GM18507 (cell line): ENCODE results near the gene GRHL1.

ENCODE experiments used
- DNase-seq: peaks from one replicate; pipeline ENCODE4 v3.0.0; 2011; ENCODE audit warnings: low read depth; ENCODE audit not compliant: insufficient read length; ENCODE audit errors: extremely low spot score
- FAIRE-seq: peaks from 2 replicates; lab custom pipeline; 2011; peaks lifted over from hg19 to GRCh38; lab: Jason Lieb, UNC

GRHL1 gene

GRCh38 chr2:9946818-9947217 is 4.7 kb upstream of the GRHL1 start:
- no peak for FAIRE-seq
- no peak for DNase-seq

- FAIRE-seq (no peak), DNase-seq (no peak)
Measured at GRCh38 chr2:9948721-9949120, 2.8 kb upstream of the GRHL1 start.

GRCh38 chr2:9949239-9949991 is 2.1 kb upstream of the GRHL1 start:
- DNase-seq = no peak
- no peak for FAIRE-seq

GRCh38 chr2:9949992-9950520 is 1.4 kb upstream of the GRHL1 start:
- DNase-seq (no peak), FAIRE-seq (no peak)

GRCh38 chr2:9950521-9951271 is 797 bp upstream of the GRHL1 start:
- FAIRE-seq (no peak), DNase-seq (peak; percentile 38)

GRCh38 chr2:9951272-9951521 is 296 bp upstream of the GRHL1 start:
- FAIRE-seq (no peak), DNase-seq (no peak)

GRCh38 chr2:9952286-9952737 is 819 bp downstream of the GRHL1 start:
- DNase-seq (no peak), FAIRE-seq (no peak)

GRCh38 chr2:9952856-9953503 is 1.5 kb downstream of the GRHL1 start:
- FAIRE-seq (no peak), DNase-seq (no peak)

GRCh38 chr2:9954136-9954535 is 2.6 kb downstream of the GRHL1 start:
- DNase-seq = no peak
- FAIRE-seq = no peak

- no peak for FAIRE-seq
- no peak for DNase-seq
Measured at GRCh38 chr2:9958057-9958456, 6.6 kb downstream of the GRHL1 start.

- FAIRE-seq (no peak), DNase-seq (no peak)
Measured at GRCh38 chr2:9959262-9959661, 7.8 kb downstream of the GRHL1 start.

- no peak for FAIRE-seq
- no peak for DNase-seq
Measured at GRCh38 chr2:9961013-9961412, 9.5 kb downstream of the GRHL1 start.

- FAIRE-seq (no peak), DNase-seq (no peak)
Measured at GRCh38 chr2:9964334-9964980, 13.0 kb downstream of the GRHL1 start.

- peak; percentile 12 for FAIRE-seq
- DNase-seq = no peak
Measured at GRCh38 chr2:9965119-9965822, 13.8 kb downstream of the GRHL1 start.

- no peak for FAIRE-seq
- no peak for DNase-seq
Measured at GRCh38 chr2:9966491-9967022, 15.1 kb downstream of the GRHL1 start.

GRCh38 chr2:9967053-9967775 is 15.7 kb downstream of the GRHL1 start:
- DNase-seq = no peak
- FAIRE-seq = peak; percentile 31

- no peak for DNase-seq
- FAIRE-seq = no peak
Measured at GRCh38 chr2:9968553-9969497, 17.3 kb downstream of the GRHL1 start.
